ENCODE data around the gene LGALS9B.
"Not testable (repeated sequence)": the region's sequence is repeated elsewhere in the genome, so short reads cannot be mapped to it uniquely, and the experiment has no call there.

DNA sequence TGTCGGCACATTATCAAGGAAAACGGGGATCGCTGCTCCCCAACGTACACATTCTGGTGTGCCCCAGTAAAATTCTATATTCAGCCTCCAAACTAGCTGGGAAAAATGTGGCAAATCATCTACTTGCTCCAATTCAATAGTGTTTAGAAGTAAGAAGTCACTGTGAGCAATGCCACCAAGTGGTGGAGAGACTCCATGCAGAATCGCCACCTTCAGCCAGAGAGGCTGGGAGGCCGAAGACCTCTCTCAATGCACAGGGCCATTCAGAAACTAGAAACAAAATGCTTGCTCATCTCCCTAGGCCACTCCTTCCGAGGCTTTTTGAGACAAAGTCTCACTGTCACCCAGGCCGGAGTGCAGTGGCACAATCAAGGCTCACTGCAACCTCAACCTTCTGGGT is 48.5 kb downstream of the LGALS9B start:
- TF ChIP-seq, protein P1, sequence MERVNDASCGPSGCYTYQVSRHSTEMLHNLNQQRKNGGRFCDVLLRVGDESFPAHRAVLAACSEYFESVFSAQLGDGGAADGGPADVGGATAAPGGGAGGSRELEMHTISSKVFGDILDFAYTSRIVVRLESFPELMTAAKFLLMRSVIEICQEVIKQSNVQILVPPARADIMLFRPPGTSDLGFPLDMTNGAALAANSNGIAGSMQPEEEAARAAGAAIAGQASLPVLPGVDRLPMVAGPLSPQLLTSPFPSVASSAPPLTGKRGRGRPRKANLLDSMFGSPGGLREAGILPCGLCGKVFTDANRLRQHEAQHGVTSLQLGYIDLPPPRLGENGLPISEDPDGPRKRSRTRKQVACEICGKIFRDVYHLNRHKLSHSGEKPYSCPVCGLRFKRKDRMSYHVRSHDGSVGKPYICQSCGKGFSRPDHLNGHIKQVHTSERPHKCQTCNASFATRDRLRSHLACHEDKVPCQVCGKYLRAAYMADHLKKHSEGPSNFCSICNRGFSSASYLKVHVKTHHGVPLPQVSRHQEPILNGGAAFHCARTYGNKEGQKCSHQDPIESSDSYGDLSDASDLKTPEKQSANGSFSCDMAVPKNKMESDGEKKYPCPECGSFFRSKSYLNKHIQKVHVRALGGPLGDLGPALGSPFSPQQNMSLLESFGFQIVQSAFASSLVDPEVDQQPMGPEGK (CRISPR knock-in tag; IDR thresholded peaks at IDR 0.05; ENCODE audit: borderline replicate concordance): not testable (repeated sequence)
- TF ChIP-seq, protein P2, sequence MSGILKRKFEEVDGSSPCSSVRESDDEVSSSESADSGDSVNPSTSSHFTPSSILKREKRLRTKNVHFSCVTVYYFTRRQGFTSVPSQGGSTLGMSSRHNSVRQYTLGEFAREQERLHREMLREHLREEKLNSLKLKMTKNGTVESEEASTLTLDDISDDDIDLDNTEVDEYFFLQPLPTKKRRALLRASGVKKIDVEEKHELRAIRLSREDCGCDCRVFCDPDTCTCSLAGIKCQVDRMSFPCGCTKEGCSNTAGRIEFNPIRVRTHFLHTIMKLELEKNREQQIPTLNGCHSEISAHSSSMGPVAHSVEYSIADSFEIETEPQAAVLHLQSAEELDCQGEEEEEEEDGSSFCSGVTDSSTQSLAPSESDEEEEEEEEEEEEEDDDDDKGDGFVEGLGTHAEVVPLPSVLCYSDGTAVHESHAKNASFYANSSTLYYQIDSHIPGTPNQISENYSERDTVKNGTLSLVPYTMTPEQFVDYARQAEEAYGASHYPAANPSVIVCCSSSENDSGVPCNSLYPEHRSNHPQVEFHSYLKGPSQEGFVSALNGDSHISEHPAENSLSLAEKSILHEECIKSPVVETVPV (CRISPR knock-in tag; IDR thresholded peaks at IDR 0.05): not testable (repeated sequence)
- not testable (repeated sequence) for TF ChIP-seq RARB (CRISPR knock-in tag; IDR thresholded peaks at IDR 0.05); ZFP3 (CRISPR knock-in tag; IDR thresholded peaks at IDR 0.05); SNAI2 (CRISPR knock-in tag; IDR thresholded peaks at IDR 0.05); ARNTL (CRISPR knock-in tag; IDR thresholded peaks at IDR 0.05; ENCODE audit: borderline replicate concordance, low read depth); ZFP30 (CRISPR knock-in tag; IDR thresholded peaks at IDR 0.05); ZNF565 (CRISPR knock-in tag; conservative IDR thresholded peaks at IDR 0.05; ENCODE audit: low read depth); ZNF70 (CRISPR knock-in tag; IDR thresholded peaks at IDR 0.05)
- TF ChIP-seq, protein P3, sequence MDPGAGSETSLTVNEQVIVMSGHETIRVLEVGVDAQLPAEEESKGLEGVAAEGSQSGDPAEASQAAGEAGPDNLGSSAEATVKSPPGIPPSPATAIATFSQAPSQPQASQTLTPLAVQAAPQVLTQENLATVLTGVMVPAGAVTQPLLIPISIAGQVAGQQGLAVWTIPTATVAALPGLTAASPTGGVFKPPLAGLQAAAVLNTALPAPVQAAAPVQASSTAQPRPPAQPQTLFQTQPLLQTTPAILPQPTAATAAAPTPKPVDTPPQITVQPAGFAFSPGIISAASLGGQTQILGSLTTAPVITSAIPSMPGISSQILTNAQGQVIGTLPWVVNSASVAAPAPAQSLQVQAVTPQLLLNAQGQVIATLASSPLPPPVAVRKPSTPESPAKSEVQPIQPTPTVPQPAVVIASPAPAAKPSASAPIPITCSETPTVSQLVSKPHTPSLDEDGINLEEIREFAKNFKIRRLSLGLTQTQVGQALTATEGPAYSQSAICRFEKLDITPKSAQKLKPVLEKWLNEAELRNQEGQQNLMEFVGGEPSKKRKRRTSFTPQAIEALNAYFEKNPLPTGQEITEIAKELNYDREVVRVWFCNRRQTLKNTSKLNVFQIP (CRISPR knock-in tag; IDR thresholded peaks at IDR 0.05; ENCODE audit: borderline replicate concordance, low read depth): not testable (repeated sequence)
